HFF-Myc (cell line): Measurements from ENCODE around the gene G3BP2.
A peak's percentile ranks its signal among the peaks of the same experiment; 100 is the strongest.

ENCODE experiments used
- DNase-seq: peaks from one replicate; pipeline ENCODE4 v3.0.0-alpha.2; 2011; ENCODE audit warnings: low read depth; ENCODE audit errors: extremely low read depth
- H3K4me3 ChIP-seq: replicated peaks from 2 replicates; pipeline ENCODE4 v1.5.1; 2011; ENCODE audit warnings: low read depth, mild to moderate bottlenecking, control low read depth, low read length
- TF ChIP-seq, protein P1 (sequence below): IDR thresholded peaks from 2 replicates; pipeline ENCODE4 v1.5.1; 2012; ENCODE audit warnings: mild to moderate bottlenecking, low read depth, low read length, control low read depth; ENCODE audit errors: missing control alignments

G3BP2 gene

DNA sequence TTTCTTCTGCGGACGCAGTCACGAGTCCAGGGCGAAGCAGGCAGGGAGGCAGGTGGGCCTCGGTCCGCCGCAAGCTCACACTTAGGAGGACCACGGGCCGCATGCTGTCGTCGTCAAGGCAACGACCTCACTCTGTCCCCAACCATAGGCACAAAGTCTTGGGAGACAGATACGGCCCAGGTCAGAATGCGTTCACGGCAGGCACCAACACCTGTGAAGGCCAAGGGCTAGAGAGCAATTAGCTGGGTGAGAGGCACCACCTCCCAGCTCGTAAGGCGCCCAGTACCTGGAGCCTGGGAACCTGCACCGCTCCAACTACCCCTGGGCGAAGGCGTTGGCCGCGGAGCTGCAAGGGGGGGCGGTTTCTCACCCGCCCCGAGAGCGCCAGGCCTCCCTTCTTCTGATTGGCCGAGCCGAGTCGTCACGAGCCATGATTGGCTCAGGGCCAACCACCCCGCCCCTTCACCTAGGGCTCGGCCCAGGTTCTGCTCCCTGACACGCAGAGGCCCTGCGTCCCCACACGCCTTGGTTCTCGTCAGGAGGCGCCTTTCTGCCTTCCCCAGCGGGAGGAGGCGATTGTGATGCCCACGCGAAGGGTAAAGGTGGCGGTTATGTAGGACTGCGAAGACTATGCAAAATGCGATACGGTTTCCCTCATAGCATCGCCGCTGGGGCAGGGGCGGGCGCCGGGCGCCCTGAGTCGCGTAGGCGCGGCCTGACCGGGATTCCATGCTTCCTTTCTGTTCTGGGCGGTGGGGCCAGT, 42.9 kb downstream of the G3BP2 start, which contains the start of gene CDKL2:
Gene CDKL2 (minus strand): TSS at position 355 of the 763 bp plus-strand sequence. CDS start 4,540 bp downstream, outside the sequence.
- TF ChIP-seq, protein P1, sequence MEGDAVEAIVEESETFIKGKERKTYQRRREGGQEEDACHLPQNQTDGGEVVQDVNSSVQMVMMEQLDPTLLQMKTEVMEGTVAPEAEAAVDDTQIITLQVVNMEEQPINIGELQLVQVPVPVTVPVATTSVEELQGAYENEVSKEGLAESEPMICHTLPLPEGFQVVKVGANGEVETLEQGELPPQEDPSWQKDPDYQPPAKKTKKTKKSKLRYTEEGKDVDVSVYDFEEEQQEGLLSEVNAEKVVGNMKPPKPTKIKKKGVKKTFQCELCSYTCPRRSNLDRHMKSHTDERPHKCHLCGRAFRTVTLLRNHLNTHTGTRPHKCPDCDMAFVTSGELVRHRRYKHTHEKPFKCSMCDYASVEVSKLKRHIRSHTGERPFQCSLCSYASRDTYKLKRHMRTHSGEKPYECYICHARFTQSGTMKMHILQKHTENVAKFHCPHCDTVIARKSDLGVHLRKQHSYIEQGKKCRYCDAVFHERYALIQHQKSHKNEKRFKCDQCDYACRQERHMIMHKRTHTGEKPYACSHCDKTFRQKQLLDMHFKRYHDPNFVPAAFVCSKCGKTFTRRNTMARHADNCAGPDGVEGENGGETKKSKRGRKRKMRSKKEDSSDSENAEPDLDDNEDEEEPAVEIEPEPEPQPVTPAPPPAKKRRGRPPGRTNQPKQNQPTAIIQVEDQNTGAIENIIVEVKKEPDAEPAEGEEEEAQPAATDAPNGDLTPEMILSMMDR, result no peak
- DNase-seq, result no peak
- peak within 1 kb of the TSS; percentile 52 for H3K4me3 ChIP-seq

DNA sequence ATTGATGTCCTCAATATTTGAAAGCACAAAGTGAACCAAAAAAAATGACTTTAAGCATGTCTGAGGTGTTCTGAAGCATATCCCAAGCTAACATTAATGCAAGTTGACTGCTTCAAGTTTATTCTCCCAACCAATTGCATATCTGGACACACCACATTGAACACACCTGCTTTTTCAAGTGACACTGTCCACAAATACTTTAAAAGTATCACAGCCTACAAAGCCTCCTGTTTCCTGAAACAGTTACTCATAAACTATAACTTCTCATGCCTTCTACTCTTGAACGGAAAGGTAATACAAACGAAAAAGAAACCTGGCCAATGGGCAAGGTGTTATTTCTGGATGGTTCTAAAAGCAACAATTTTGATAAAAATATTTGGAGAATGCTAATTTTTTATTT, 44.0 kb downstream of the G3BP2 start:
- DNase-seq, result no peak
- H3K4me3 ChIP-seq, result no peak overlapping the region
- TF ChIP-seq, protein P1, result no peak

DNA sequence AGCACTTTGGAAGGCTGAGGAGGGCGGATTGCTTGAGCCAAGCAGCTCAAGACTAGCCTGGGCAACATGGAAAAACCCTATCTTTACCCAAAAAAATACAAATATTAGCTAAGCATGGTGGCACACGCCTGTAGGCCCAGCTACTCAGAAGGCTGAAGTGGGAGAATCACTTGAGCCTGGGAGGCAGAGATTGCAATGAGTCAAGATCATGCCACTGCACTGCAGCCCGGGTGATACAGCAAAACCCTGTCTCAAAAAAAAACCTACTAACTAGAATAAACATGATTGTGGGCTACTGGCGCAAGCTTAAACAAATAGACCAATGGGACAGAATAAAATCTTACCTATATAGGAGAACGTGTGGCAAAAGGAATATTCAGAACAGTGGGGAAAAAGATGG, 50.2 kb downstream of the G3BP2 start:
- TF ChIP-seq, protein P1, result no peak
- DNase-seq, result no peak
- no peak overlapping the region for H3K4me3 ChIP-seq

DNA sequence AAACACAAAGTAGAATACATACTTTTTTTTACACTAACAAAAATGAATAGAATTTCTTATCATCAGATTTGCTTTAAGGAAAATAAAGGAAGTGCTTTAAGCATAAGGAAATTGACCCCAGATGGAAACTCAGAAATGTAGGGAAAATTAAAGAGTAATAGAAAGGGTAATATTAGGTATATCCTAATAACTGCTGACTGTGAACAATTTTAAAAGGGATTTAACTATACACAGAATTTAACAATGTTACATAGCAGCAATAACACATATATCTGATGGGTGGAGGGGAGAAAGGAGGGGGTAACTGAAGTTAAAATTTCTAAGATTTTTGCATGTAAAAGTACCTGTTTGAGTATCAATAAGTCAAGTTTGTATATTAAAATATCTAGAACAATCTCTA, 51.5 kb downstream of the G3BP2 start:
- TF ChIP-seq, protein P1, result no peak
- no peak overlapping the region for H3K4me3 ChIP-seq
- DNase-seq, result no peak

DNA sequence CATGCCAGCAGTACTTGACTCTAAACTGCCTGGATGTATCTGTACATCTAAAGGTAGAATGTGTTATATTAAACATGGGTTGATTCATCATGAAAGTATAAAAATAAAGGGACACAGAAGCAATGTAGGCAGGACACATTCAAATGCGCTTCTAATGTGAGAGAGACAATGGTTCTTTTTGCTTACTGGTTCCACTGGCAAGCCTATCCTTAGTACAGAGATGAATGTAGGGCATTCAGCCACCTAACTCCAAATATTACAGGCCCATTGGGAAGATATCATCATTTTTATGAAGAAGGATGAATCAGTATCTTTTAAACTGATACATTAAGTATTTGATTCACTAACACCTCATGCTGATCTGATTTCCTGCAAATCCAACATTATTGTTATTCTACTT, 60.9 kb downstream of the G3BP2 start:
- no peak for DNase-seq
- H3K4me3 ChIP-seq, result no peak overlapping the region

DNA sequence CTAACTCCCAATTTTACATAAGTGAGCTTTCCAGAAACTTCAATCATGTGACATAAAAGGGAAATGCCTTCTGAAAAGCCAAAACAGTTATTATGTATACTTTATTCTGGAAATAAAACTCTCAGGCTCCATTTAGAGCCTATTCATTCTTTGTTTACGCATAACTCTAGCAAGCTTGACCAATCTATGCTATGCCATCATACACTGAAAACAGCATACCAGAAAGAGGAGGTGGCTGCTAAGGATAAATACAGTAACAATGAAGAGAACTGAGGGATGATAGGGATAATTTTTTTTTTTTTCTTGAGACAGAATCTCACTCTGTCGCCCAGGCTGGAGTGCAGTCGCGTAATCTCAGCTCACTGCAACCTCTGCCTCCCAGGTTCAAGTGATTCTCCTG, 67.3 kb downstream of the G3BP2 start:
- H3K4me3 ChIP-seq, result no peak overlapping the region
- no peak for DNase-seq
- TF ChIP-seq, protein P1, result no peak

More for the DNA sequence above, 60.9 kb downstream of the G3BP2 start:
- TF ChIP-seq, protein P1, result no peak
